Endothelial cell of umbilical vein (primary cell): Measurements from ENCODE around the gene RSPO1. TPM values are rescaled to one million over a fixed set of nuclear protein-coding genes. Genes with fewer than 3 reads are reported as not detected.

ENCODE experiments used
- BruUV-seq: library from RNA; stranded (reverse); fragments of 400-500 nt; replicated peaks from 2 replicates; lab custom pipeline; 2021; lab: Mats Ljungman, UMichigan
- CTCF ChIA-PET: fragments of 300-600, 350-600 bp; sonication (Branson Sonifier 250); formaldehyde crosslinking; loops from one replicate; lab custom pipeline; 2021; ENCODE audit warnings: antibody characterized with exemption, inconsistent platforms; lab: Charles Lee
- POLR2A ChIA-PET: fragments of 300-600, 350-600 bp; sonication (Branson Sonifier 250); formaldehyde crosslinking; loops from one replicate; lab custom pipeline; 2021; ENCODE audit warnings: antibody characterized with exemption, inconsistent platforms; lab: Charles Lee
- DNase-seq: peaks from one replicate; pipeline ENCODE4 v3.0.0-alpha.2; 2011; ENCODE audit warnings: low read depth, low spot score
- FAIRE-seq: peaks from 2 replicates; lab custom pipeline; 2011; peaks lifted over from hg19 to GRCh38; lab: Jason Lieb, UNC
- H2AFZ ChIP-seq: 2 replicates; pipeline ENCODE4 v1.6.0; 2012; ENCODE audit warnings: low read depth, low read length, control low read depth, inconsistent platforms
- H3K27ac ChIP-seq: 2 replicates; pipeline ENCODE4 v1.5.1; 2011; ENCODE audit warnings: low read depth, mild to moderate bottlenecking, control low read depth, low read length, moderate library complexity; ENCODE audit not compliant: insufficient read depth
- H3K27me3 ChIP-seq, 2 experiments: 2 replicates each; pipeline versions ENCODE4 v1.6.0 to v1.6.1; 2011; ENCODE audit warnings: low read length in 2 of 2, mixed read lengths in 1 of 2; ENCODE audit not compliant: control insufficient read depth in 2 of 2, insufficient read depth in 2 of 2
- H3K36me3 ChIP-seq, 2 experiments: 2 replicates in 1 of 2; 3 replicates in 1 of 2; pipeline ENCODE4 v1.5.1; 2011; ENCODE audit warnings: low read length in 2 of 2, mild to moderate bottlenecking in 1 of 2, moderate library complexity in 1 of 2; ENCODE audit not compliant: control insufficient read depth in 2 of 2, insufficient read depth in 2 of 2; ENCODE audit errors: extremely low read depth in 1 of 2
- H3K4me1 ChIP-seq: 3 replicates; pipeline ENCODE4 v1.5.1; 2011; ENCODE audit warnings: mild to moderate bottlenecking, low read length; ENCODE audit not compliant: control insufficient read depth, insufficient read depth; ENCODE audit errors: extremely low read depth
- H3K4me2 ChIP-seq: 2 replicates; pipeline ENCODE4 v1.6.1; 2011; ENCODE audit warnings: low read length, control low read depth, mixed read lengths; ENCODE audit not compliant: insufficient read depth
- H3K4me3 ChIP-seq, 3 experiments: fragments of 200-600 bp in 1 of 3; sonication (generic), shearing (Covaris generic) in 1 of 3; replicated peaks in 1 of 3; 2 replicates each; pipeline ENCODE4 v1.5.1; 2011 to 2016; ENCODE audit warnings: control low read depth in 3 of 3, low read length in 3 of 3, mild to moderate bottlenecking in 2 of 3, inconsistent platforms in 1 of 3, low read depth in 1 of 3, moderate library complexity in 1 of 3; ENCODE audit not compliant: insufficient read depth in 1 of 3
- H3K79me2 ChIP-seq: 2 replicates; pipeline ENCODE4 v1.6.0; 2012; ENCODE audit warnings: low read length, inconsistent platforms; ENCODE audit not compliant: control insufficient read depth, insufficient read depth
- H3K9ac ChIP-seq: replicated peaks from 2 replicates; pipeline ENCODE3; 2011; ENCODE audit warnings: low read length, control low read depth; ENCODE audit not compliant: insufficient read depth; ENCODE audit errors: extremely low read depth
- H3K9me1 ChIP-seq: replicated peaks from 3 replicates; pipeline ENCODE4 v1.6.0; 2011; ENCODE audit warnings: mild to moderate bottlenecking, low read length; ENCODE audit not compliant: control insufficient read depth, insufficient read depth; ENCODE audit errors: extremely low read depth
- H3K9me3 ChIP-seq: replicated peaks from 2 replicates; pipeline ENCODE4 v1.5.1; 2012; ENCODE audit warnings: low read length, inconsistent platforms; ENCODE audit not compliant: control insufficient read depth, insufficient read depth
- H4K20me1 ChIP-seq: replicated peaks from 2 replicates; pipeline ENCODE3; 2011; ENCODE audit warnings: mild to moderate bottlenecking, low read length; ENCODE audit not compliant: control insufficient read depth, insufficient read depth; ENCODE audit errors: extremely low read depth
- EZH2 ChIP-seq: IDR thresholded peaks from 2 replicates; pipeline ENCODE4 v1.6.1; 2012; ENCODE audit warnings: borderline replicate concordance, low read depth, mild to moderate bottlenecking, moderate library complexity, low read length, inconsistent platforms; ENCODE audit not compliant: severe bottlenecking
- FOS ChIP-seq: IDR thresholded peaks from 2 replicates; pipeline ENCODE4 v1.6.1; 2011; ENCODE audit warnings: mild to moderate bottlenecking, low read length, moderate library complexity, borderline replicate concordance; ENCODE audit not compliant: insufficient read depth
- GATA2 ChIP-seq: IDR thresholded peaks from 2 replicates; pipeline ENCODE4 v1.7.0; 2011; ENCODE audit warnings: low read depth, mild to moderate bottlenecking, moderate library complexity, mixed read lengths, low read length; ENCODE audit not compliant: insufficient read length, insufficient read depth
- JUN ChIP-seq: IDR thresholded peaks from 2 replicates; pipeline ENCODE4 v1.6.1; 2011; ENCODE audit warnings: borderline replicate concordance, low read depth; ENCODE audit not compliant: insufficient read length, insufficient read depth
- MYC ChIP-seq: IDR thresholded peaks from one replicate; pipeline ENCODE4 v1.6.1; 2011; ENCODE audit warnings: mild to moderate bottlenecking, low read depth, low read length
- POLR2A ChIP-seq: IDR thresholded peaks from 2 replicates; pipeline ENCODE4 v1.6.1; 2012; ENCODE audit warnings: low read depth, mild to moderate bottlenecking, control low read depth, low read length
- POLR2AphosphoS5 ChIP-seq: IDR thresholded peaks from 2 replicates; pipeline ENCODE4 v1.6.1; 2012; ENCODE audit warnings: low read depth, mild to moderate bottlenecking, control low read depth, low read length, moderate library complexity; ENCODE audit not compliant: insufficient read depth
- dilution Hi-C: fragments of 300-500 bp; cut with MboI; formaldehyde crosslinking; loops from one replicate; pipeline ENCODE4 v1.15.0; 2019; ENCODE audit warnings: low sequenced_read_pairs; ENCODE audit not compliant: extremely low pct_ligation_motif_present
- intact Hi-C: fragments of 100-400 bp; cut with micrococcal nuclease; formaldehyde crosslinking; loops from one replicate; pipeline ENCODE4 v1.10.0; 2022
- polyA plus RNA-seq, 4 experiments: library from polyadenylated mRNA; depleted of rRNA in 3 of 4; stranded (reverse) in 3 of 4; unstranded in 1 of 4; fragments of >200 nt; gene quantifications; 2 replicates each; pipeline versions ENCODE4 v1.2.1 to v1.2.3, GENCODE V29; 2011 to 2012; ENCODE audit warnings: missing spikeins in 1 of 4
- total RNA-seq: library from RNA; stranded (reverse); gene quantifications from 2 replicates; pipeline ENCODE4 v1.2.3, GENCODE V29; 2021
- TF ChIP-seq, protein P1 (sequence below), 2 donors: IDR thresholded peaks; 1 replicate in 1 of 2; 2 replicates in 1 of 2; pipeline ENCODE4 v1.5.1; 2011; ENCODE audit warnings: low read length in 2 of 2, mild to moderate bottlenecking in 2 of 2, moderate library complexity in 2 of 2, control low read depth in 1 of 2, inconsistent platforms in 1 of 2, low read depth in 1 of 2; ENCODE audit not compliant: insufficient read depth in 1 of 2; ENCODE audit errors: extremely low read depth in 1 of 2
- TF ChIP-seq, protein P2 (sequence below): IDR thresholded peaks from 2 replicates; pipeline ENCODE4 v1.6.1; 2011; ENCODE audit not compliant: insufficient read depth, insufficient read length

Gene RSPO1
- total and polyA plus RNA-seq, 2 donors (not counting 3 experiments of a cell fraction or from before 2014, with no cell fraction given) = not detected

DNA sequence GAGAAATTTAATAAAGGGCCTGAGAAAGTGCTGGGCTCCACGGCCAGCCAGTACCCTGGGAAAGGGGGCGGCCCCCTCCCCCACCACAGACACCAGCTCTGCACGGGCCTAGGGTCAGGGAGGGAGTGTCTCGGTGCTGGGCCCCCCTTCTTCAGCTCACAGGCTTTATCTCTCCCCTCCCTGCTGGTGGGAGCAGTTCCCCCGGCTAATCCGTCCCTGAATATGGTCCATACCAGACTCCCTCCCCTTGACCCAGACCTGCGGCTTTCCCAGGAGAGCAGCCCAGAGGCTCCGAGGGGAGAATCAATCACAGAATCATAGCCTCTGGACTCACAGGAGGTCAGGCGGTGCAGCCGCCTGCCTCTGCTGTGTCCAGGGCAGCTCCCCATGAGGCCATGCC is 26.0 kb upstream of the RSPO1 start:
- BruUV-seq = no TSS peak
- DNase-seq = no peak
- Histone ChIP-seq H2AFZ (no peak overlapping the region), H3K27me3 (peaks cover 0 to 4% of the 10 kb centered on the region in 2 experiments), H3K4me2 (no peak overlapping the region), H3K9me1 (no peaks in the 10 kb centered on the region), H3K9me3 (no peaks in the 10 kb centered on the region), H3K4me1 (no peaks in the 10 kb centered on the region), H3K4me3 (no peak overlapping the region), H3K27ac (no peak overlapping the region), H3K79me2 (no peaks in the 10 kb centered on the region), H3K36me3 (no peaks in the 10 kb centered on the region), H4K20me1 (no peaks in the 10 kb centered on the region), H3K9ac (no peak overlapping the region)
- POLR2A ChIA-PET = no interaction called here
- intact Hi-C loops = no loop called here
- CTCF ChIA-PET = no interaction called here
- FAIRE-seq = no peak
- dilution Hi-C loops = no loop called here
- TF ChIP-seq GATA2 (no peak), FOS (no peak), EZH2 (no peak), MYC (no peak), JUN (no peak), POLR2A (no peak), POLR2AphosphoS5 (no peak)
- TF ChIP-seq, protein P1, sequence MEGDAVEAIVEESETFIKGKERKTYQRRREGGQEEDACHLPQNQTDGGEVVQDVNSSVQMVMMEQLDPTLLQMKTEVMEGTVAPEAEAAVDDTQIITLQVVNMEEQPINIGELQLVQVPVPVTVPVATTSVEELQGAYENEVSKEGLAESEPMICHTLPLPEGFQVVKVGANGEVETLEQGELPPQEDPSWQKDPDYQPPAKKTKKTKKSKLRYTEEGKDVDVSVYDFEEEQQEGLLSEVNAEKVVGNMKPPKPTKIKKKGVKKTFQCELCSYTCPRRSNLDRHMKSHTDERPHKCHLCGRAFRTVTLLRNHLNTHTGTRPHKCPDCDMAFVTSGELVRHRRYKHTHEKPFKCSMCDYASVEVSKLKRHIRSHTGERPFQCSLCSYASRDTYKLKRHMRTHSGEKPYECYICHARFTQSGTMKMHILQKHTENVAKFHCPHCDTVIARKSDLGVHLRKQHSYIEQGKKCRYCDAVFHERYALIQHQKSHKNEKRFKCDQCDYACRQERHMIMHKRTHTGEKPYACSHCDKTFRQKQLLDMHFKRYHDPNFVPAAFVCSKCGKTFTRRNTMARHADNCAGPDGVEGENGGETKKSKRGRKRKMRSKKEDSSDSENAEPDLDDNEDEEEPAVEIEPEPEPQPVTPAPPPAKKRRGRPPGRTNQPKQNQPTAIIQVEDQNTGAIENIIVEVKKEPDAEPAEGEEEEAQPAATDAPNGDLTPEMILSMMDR (IDR thresholded peaks at IDR 0.05; ENCODE audit: extremely low read depth in 1 of 2, insufficient read depth in 1 of 2, low read depth in 1 of 2, low read length in 2 of 2) = no peak
- TF ChIP-seq, protein P2, sequence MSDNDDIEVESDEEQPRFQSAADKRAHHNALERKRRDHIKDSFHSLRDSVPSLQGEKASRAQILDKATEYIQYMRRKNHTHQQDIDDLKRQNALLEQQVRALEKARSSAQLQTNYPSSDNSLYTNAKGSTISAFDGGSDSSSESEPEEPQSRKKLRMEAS = no peak
